Middle frontal gyrus (tissue), 1 donor: ENCODE data around the gene FBXO31.

Experiments used
- DNase-seq: peaks from one replicate; pipeline ENCODE4 v3.0.0-alpha.2; 2015; ENCODE audit warnings: low spot score; ENCODE audit errors: extremely low spot score

The FBXO31 gene

DNA sequence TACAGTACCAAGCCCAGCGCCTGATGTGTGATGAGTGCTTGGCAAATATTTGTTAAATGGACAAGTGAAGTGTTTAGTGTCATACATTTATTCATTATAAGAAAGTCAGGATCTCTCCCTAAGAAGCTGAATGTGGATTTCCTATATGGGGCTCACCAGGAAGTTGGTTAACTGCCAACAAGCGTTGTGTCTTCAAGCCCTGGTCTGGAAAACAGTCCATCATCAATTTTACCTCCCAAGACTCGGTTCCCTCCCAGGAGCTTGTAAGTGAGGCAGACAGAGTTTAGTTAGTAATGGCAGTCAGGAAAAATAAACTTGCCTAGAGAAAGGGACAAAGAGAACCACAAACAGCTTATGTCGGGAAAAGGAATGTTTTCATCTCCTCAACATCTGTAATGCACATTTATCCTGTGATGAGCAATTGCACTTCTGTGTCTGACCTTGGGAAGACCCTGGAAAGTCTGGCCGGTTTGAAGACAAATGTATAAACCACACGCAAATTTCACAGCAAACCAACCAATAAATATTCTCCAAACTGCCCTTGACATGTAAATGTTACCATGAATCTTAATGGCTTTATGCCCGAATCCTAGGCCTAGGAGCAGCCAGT, 94.7 kb downstream of the FBXO31 start:
- no peak for DNase-seq

DNA sequence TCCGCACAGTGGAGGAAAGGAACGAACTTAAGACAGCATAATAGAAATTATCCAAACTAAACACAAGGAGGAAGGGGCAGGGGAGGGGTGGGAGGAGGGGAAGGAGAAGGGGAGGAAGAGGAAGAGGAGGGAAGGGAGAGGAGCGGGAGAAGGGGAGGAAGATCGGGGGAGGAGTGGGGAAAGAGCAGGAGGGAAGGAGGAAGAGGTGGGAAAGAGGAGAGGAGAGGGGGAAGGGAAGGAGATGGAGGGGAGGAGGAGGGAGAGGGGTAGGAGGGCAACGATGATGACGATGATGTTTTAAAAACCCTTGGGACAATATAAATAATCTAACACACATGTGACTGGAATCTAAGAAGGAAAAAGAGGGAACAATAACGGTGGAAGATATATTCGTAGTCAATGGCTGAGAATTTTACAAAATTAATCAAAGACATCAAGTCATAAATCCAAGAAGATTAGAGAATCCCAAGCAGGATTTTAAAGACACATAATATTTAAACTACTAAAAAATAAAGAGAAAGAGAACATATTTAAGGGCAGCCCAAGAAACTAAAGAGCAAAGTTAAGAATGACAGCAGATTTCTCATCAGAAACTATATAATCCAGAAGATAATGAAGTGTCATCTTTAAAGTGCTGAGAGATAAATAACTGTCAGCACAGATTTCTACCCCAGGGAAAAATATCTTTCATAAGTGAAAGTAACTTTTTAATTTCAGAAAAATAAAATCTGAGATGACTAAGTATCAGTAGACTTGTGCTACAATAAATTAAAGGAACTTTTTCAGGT, 96.5 kb downstream of the FBXO31 start:
- DNase-seq: no peak

- DNase-seq: no peak
Observed at GRCh38 chr16:87284183-87284582, 99.4 kb downstream of the FBXO31 start.

- no peak for DNase-seq
Observed at GRCh38 chr16:87279094-87279658, 104.4 kb downstream of the FBXO31 start.

GRCh38 chr16:87278191-87279093, 105.1 kb downstream of the FBXO31 start:
- peak; percentile 23 for DNase-seq
